Neural cell (in vitro differentiated cells): Measurements from ENCODE around the gene ZNF785. TPM values are rescaled to one million over a fixed set of nuclear protein-coding genes. Genes with fewer than 3 reads are reported as not detected.

Experiments used
- H2AFZ ChIP-seq: fragments of 200-600, 300-800 bp; sonication (generic), shearing (Covaris generic); 2 replicates; pipeline ENCODE4 v1.6.0; 2014; ENCODE audit warnings: low read depth, mild to moderate bottlenecking, antibody characterized with exemption, low read length, moderate library complexity
- H3F3A ChIP-seq: fragments of 200-600 bp; shearing (Covaris generic); 2 replicates; pipeline ENCODE4 v1.6.1; 2016; ENCODE audit warnings: mild to moderate bottlenecking, moderate library complexity, mixed read lengths, antibody characterized with exemption, low read length; ENCODE audit not compliant: insufficient read depth, poor library complexity, severe bottlenecking
- H3K27ac ChIP-seq: fragments of 200-600, 300-800 bp; sonication (generic), shearing (Covaris generic); 2 replicates; pipeline ENCODE4 v1.5.1; 2014; ENCODE audit warnings: mild to moderate bottlenecking, low read length, moderate library complexity
- H3K27me3 ChIP-seq: fragments of 300-800, 200-600 bp; sonication (generic), shearing (Covaris generic); 2 replicates; pipeline ENCODE4 v1.6.0; 2014; ENCODE audit warnings: mild to moderate bottlenecking, low read depth, low read length, moderate library complexity; ENCODE audit not compliant: insufficient read depth
- H3K36me3 ChIP-seq: fragments of 300-800, 200-600 bp; sonication (generic), shearing (Covaris generic); 2 replicates; pipeline ENCODE4 v1.5.1; 2014; ENCODE audit warnings: mild to moderate bottlenecking, antibody characterized with exemption, low read length, moderate library complexity; ENCODE audit not compliant: insufficient read depth
- H3K4me2 ChIP-seq: fragments of 300-800, 200-600 bp; sonication (generic), shearing (Covaris generic); 2 replicates; pipeline ENCODE4 v1.6.0; 2014; ENCODE audit warnings: mild to moderate bottlenecking, low read length
- H3K4me3 ChIP-seq: fragments of 300-800, 200-600 bp; sonication (generic), shearing (Covaris generic); 2 replicates; pipeline ENCODE4 v1.5.1; 2014; ENCODE audit warnings: mild to moderate bottlenecking, low read length, moderate library complexity
- H3K79me2 ChIP-seq: fragments of 200-600 bp; shearing (Covaris generic); replicated peaks from 2 replicates; pipeline ENCODE4 v1.6.0; 2014; ENCODE audit warnings: mild to moderate bottlenecking, low read length, moderate library complexity; ENCODE audit not compliant: insufficient read depth
- H3K9ac ChIP-seq: fragments of 300-800, 200-600 bp; sonication (generic), shearing (Covaris generic); 2 replicates; pipeline ENCODE4 v1.6.1; 2016; ENCODE audit warnings: mild to moderate bottlenecking, low read length, mixed read lengths
- H3K9me2 ChIP-seq: fragments of 200-600 bp; shearing (Covaris generic); 2 replicates; pipeline ENCODE4 v1.6.1; 2016; ENCODE audit warnings: mild to moderate bottlenecking, low read length, mixed read lengths; ENCODE audit not compliant: insufficient read depth
- H3K9me3 ChIP-seq: fragments of 200-600, 300-800 bp; sonication (generic), shearing (Covaris generic); 2 replicates; pipeline ENCODE4 v1.6.1; 2016; ENCODE audit warnings: mild to moderate bottlenecking, mixed run types, low read length, moderate library complexity, mixed read lengths
- H4K20me1 ChIP-seq: fragments of 200-600 bp; shearing (Covaris generic); 2 replicates; pipeline ENCODE4 v1.6.1; 2016; ENCODE audit warnings: mild to moderate bottlenecking, mixed run types; ENCODE audit not compliant: insufficient read depth
- EP300 ChIP-seq: fragments of 450-650 bp; conservative IDR thresholded peaks from 2 replicates; pipeline ENCODE4 v1.6.1; 2014; ENCODE audit warnings: antibody characterized with exemption, mild to moderate bottlenecking, moderate library complexity; ENCODE audit not compliant: poor library complexity, severe bottlenecking
- EZH2 ChIP-seq: fragments of 200-600, 300-800 bp; shearing (Covaris generic), sonication (generic); IDR thresholded peaks from 2 replicates; pipeline ENCODE4 v1.6.1; 2014; ENCODE audit warnings: antibody characterized with exemption, low read length, borderline replicate concordance, mild to moderate bottlenecking; ENCODE audit not compliant: insufficient read depth, poor library complexity, severe bottlenecking
- MXI1 ChIP-seq: fragments of 450-650 bp; conservative IDR thresholded peaks from 2 replicates; pipeline ENCODE4 v1.6.1; 2014; ENCODE audit warnings: antibody characterized with exemption, mild to moderate bottlenecking; ENCODE audit not compliant: poor library complexity, severe bottlenecking
- POLR2AphosphoS5 ChIP-seq: IDR thresholded peaks from 2 replicates; pipeline ENCODE4 v1.6.1; 2012
- RAD21 ChIP-seq: fragments of 450-650 bp; conservative IDR thresholded peaks from 2 replicates; pipeline ENCODE4 v1.6.1; 2014; ENCODE audit warnings: antibody characterized with exemption, mild to moderate bottlenecking, moderate library complexity
- SMC3 ChIP-seq: fragments of 450-650 bp; conservative IDR thresholded peaks from 2 replicates; pipeline ENCODE4 v1.6.1; 2014; ENCODE audit warnings: antibody characterized with exemption, mild to moderate bottlenecking, moderate library complexity; ENCODE audit not compliant: poor library complexity
- TAF1 ChIP-seq: IDR thresholded peaks from 2 replicates; pipeline ENCODE4 v1.6.1; 2012; ENCODE audit warnings: low read depth
- polyA plus RNA-seq: library from polyadenylated mRNA; depleted of rRNA; stranded (reverse); fragments of >200 nt; gene quantifications from 2 replicates; pipeline ENCODE4 v1.2.3, GENCODE V29; 2014
- TF ChIP-seq, protein P1 (sequence below): IDR thresholded peaks from 2 replicates; pipeline ENCODE4 v1.6.1; 2012; ENCODE audit warnings: borderline replicate concordance
- TF ChIP-seq, protein P2 (sequence below): fragments of 450-650 bp; IDR thresholded peaks from 2 replicates; pipeline ENCODE4 v1.5.1; 2014; ENCODE audit warnings: antibody characterized with exemption, mild to moderate bottlenecking, moderate library complexity; ENCODE audit not compliant: poor library complexity, severe bottlenecking

The ZNF785 gene
- polyA plus RNA-seq, 1 donor from 2014 or later = 26.4 TPM

DNA sequence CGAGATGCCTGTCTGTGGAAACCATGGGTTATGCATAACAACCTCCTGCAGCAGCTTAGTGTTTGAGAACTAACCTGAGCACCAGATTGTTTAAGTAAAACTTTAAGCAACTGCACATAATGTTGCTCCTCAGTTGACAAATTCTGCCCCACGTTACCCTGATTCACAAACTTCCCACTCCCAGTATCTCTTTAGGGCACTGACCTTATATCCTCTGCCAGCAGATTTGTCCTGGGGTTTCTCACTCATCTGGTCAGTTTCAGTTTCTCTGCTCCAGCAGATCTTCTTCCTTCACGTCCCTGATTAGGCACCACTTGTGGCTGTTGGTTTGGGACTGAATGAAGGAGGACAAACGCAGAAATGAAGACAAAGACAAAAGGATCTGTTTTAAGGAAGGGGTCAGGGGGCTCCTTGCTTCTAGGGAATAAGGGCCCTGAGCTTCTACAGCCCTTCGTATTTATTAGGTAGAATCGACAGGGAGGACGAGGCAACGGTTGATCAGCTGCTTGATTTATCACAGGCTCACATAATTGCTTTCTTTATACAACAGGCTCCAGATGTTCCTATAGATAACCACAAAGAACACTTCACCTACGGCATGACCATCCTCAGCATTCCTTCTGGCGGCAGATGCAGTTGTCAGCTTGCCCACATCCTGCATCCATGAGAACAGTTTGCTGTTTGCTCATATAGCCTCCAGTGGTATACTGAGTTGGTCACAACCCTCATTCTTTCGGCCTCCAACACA is 38.2 kb upstream of the ZNF785 start:
- H3K79me2 ChIP-seq = no peaks in the 10 kb centered on the region
- no peaks in the 10 kb centered on the region for H3F3A ChIP-seq
- no peaks in the 10 kb centered on the region for H3K9me3 ChIP-seq
- no peak overlapping the region for H2AFZ ChIP-seq
- TF ChIP-seq, protein P1, sequence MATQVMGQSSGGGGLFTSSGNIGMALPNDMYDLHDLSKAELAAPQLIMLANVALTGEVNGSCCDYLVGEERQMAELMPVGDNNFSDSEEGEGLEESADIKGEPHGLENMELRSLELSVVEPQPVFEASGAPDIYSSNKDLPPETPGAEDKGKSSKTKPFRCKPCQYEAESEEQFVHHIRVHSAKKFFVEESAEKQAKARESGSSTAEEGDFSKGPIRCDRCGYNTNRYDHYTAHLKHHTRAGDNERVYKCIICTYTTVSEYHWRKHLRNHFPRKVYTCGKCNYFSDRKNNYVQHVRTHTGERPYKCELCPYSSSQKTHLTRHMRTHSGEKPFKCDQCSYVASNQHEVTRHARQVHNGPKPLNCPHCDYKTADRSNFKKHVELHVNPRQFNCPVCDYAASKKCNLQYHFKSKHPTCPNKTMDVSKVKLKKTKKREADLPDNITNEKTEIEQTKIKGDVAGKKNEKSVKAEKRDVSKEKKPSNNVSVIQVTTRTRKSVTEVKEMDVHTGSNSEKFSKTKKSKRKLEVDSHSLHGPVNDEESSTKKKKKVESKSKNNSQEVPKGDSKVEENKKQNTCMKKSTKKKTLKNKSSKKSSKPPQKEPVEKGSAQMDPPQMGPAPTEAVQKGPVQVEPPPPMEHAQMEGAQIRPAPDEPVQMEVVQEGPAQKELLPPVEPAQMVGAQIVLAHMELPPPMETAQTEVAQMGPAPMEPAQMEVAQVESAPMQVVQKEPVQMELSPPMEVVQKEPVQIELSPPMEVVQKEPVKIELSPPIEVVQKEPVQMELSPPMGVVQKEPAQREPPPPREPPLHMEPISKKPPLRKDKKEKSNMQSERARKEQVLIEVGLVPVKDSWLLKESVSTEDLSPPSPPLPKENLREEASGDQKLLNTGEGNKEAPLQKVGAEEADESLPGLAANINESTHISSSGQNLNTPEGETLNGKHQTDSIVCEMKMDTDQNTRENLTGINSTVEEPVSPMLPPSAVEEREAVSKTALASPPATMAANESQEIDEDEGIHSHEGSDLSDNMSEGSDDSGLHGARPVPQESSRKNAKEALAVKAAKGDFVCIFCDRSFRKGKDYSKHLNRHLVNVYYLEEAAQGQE = no peak
- TF ChIP-seq SMC3 = no peak
- TF ChIP-seq POLR2AphosphoS5 = no peak
- TF ChIP-seq RAD21 = no peak
- TF ChIP-seq EZH2 = no peak
- TF ChIP-seq, protein P2, sequence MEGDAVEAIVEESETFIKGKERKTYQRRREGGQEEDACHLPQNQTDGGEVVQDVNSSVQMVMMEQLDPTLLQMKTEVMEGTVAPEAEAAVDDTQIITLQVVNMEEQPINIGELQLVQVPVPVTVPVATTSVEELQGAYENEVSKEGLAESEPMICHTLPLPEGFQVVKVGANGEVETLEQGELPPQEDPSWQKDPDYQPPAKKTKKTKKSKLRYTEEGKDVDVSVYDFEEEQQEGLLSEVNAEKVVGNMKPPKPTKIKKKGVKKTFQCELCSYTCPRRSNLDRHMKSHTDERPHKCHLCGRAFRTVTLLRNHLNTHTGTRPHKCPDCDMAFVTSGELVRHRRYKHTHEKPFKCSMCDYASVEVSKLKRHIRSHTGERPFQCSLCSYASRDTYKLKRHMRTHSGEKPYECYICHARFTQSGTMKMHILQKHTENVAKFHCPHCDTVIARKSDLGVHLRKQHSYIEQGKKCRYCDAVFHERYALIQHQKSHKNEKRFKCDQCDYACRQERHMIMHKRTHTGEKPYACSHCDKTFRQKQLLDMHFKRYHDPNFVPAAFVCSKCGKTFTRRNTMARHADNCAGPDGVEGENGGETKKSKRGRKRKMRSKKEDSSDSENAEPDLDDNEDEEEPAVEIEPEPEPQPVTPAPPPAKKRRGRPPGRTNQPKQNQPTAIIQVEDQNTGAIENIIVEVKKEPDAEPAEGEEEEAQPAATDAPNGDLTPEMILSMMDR = no peak
- no peak for TF ChIP-seq MXI1
- no peak for TF ChIP-seq TAF1
- no peaks in the 10 kb centered on the region for H3K27me3 ChIP-seq
- H3K27ac ChIP-seq = no peak overlapping the region
- no peak overlapping the region for H3K9ac ChIP-seq
- H4K20me1 ChIP-seq = no peaks in the 10 kb centered on the region
- no peak overlapping the region for H3K4me2 ChIP-seq
- no peaks in the 10 kb centered on the region for H3K36me3 ChIP-seq
- H3K4me3 ChIP-seq = no peak overlapping the region
- H3K9me2 ChIP-seq = no peaks in the 10 kb centered on the region

DNA sequence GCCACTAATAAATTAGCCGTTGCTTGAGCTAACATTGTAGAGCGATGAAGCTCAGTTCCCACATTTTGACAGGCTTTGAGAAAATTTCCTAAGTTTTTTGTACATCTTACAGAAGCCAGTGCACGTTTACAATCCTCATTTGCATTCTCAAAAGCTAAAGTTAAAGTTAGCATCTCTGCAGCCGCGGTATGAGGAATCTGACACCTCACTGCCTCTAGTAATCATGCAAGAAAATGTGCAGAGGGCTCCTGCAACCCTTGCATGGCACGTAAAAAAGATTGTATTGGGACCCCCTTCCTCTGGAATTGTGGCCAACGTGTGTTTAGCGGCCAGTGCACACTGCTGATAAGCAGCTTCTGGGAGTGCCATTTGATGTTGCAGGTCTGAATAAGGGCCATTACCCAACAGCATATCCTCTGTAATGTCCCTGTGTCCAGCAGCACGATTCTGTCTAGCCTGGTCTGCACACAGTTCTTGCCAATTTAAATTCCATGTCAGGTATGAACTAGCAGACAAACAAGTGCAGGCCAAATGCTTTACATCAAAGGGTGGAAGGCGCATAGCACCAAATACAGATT is 37.0 kb upstream of the ZNF785 start:
- H3K9ac ChIP-seq = no peak overlapping the region
- no peak overlapping the region for H2AFZ ChIP-seq
- H3K27ac ChIP-seq = no peak overlapping the region
- H3K79me2 ChIP-seq = no peaks in the 10 kb centered on the region
- TF ChIP-seq MXI1 (no peak), TAF1 (no peak), RAD21 (no peak), EZH2 (no peak), POLR2AphosphoS5 (no peak), EP300 (no peak), SMC3 (no peak)
- TF ChIP-seq, protein P1 = no peak
- TF ChIP-seq, protein P2 = no peak
- H3K9me2 ChIP-seq = no peaks in the 10 kb centered on the region
- no peaks in the 10 kb centered on the region for H4K20me1 ChIP-seq
- no peaks in the 10 kb centered on the region for H3K36me3 ChIP-seq
- H3K27me3 ChIP-seq = no peaks in the 10 kb centered on the region
- H3K9me3 ChIP-seq = no peaks in the 10 kb centered on the region
- no peak overlapping the region for H3K4me3 ChIP-seq
- H3F3A ChIP-seq = no peaks in the 10 kb centered on the region
- no peak overlapping the region for H3K4me2 ChIP-seq
